ENCODE measurements around the gene TPSD1.
"Not testable (repeated sequence)": the region's sequence is repeated elsewhere in the genome, so short reads cannot be mapped to it uniquely, and the experiment has no call there.

The TPSD1 gene

GRCh38 chr16:1282324-1282973 lies 26.6 kb downstream of the TPSD1 start:
- no peak for DNase-seq (ENCODE audit: low spot score)

DNA sequence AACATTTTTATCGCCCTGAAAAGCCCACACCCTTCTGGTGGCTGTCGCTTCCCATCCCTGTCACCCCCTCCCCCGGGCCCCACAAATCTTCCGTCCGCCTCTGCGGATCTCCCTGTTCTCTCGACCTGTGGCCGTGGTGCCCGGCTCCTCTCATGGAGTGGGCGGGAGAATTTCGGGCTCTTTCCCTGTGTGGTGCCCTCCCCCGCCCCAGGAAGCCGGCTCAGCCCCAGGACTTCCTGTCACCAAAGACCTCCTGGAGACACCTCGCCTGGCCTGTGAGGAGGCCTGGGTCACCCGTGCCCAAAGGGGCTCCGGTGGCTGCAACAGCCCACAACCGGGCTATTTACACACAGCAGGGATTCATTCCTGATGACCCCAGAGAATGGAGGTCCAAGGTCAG lies 27.4 kb downstream of the TPSD1 start:
- no peak for DNase-seq (ENCODE audit: low spot score)

DNA sequence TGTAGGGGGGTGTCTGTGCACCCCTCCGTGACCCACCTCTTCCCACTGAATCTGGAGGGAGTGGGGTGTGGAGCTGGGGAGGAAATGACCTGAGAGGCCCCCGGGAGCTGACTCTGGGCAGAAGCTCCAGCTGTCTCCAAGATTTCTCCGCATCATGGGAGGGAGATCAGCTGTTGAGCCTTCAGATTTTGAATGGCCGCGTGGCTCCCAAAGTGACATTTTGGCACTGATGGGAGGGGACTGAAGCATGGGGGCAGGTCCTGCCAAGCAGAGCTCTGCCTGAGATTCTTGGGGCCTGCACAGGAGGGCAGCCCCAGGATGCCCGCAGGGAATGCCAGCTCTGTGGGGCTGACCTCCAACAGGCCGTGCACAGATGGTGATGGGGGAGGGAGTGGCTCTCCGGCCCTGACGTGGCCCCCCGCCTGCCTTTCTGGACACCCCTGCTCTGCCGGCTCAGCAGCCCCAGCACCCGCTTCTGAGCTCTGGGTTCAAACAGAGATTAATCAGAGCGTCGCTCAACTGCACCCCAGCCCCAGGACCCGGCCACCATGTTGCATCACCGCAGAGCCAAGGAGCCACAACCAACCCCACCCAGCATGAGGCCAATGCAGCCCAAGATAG lies 28.2 kb downstream of the TPSD1 start:
- DNase-seq (ENCODE audit: low spot score): no peak

- no peak for DNase-seq (ENCODE audit: low spot score)
Observed at GRCh38 chr16:1285669-1286512, 30.0 kb downstream of the TPSD1 start.

GRCh38 chr16:1286513-1287094 lies 30.7 kb downstream of the TPSD1 start:
- no peak for DNase-seq (ENCODE audit: low spot score)

GRCh38 chr16:1287982-1288670 lies 32.3 kb downstream of the TPSD1 start:
- no peak for DNase-seq (ENCODE audit: low spot score)

GRCh38 chr16:1288813-1289476 lies 33.1 kb downstream of the TPSD1 start:
- no peak for DNase-seq (ENCODE audit: low spot score)

- DNase-seq (ENCODE audit: low spot score): no peak
Observed at GRCh38 chr16:1289477-1289866, 33.6 kb downstream of the TPSD1 start.

- DNase-seq (ENCODE audit: low spot score): no peak
Observed at GRCh38 chr16:1290063-1290501, 34.2 kb downstream of the TPSD1 start.

- no peak for DNase-seq (ENCODE audit: low spot score)
Observed at GRCh38 chr16:1290860-1291575, 35.1 kb downstream of the TPSD1 start.

DNA sequence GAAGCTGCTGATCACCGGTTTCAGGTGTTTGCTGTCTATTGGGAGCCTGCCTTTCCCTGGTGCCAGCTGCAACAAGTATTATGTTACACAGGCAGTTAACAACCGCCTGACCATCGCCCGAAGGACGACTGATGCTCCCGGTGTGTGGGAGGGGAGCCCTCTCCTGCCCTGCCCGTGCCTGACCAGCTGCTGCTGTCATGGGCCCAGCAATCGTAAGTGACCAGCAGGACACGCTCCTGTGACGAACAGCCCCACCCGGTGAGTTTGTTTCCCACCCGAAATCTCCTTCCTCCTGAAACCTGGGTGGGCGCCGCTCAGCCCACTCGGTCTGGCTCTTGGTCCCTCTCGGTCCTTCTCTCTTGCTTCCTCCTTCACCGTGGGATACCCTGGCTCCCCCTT lies 35.7 kb downstream of the TPSD1 start:
- DNase-seq (ENCODE audit: low spot score): no peak

GRCh38 chr16:1292208-1292607 lies 36.3 kb downstream of the TPSD1 start:
- DNase-seq (ENCODE audit: low spot score): not testable (repeated sequence)

DNA sequence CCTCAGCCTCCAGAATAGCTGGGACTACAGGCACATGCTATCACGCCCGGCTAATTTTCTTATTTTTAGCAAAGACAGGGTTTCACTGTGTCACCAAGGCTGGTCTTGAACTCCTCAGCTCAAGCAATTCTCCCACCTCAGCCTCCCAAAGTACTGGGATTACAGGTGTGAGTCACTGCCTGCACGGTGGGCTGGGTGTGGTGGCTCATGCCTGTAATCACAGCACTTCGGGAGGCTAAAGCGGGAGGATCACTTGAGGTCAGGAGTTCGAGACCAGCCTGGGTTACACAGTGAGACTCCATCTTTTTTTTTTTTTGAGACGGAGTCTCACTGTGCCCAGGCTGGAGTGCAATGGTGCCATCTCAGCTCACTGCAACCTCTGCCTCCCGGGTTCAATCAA lies 36.9 kb downstream of the TPSD1 start:
- DNase-seq (ENCODE audit: low spot score): not testable (repeated sequence)

GRCh38 chr16:1293921-1294656 lies 38.2 kb downstream of the TPSD1 start:
- DNase-seq (ENCODE audit: low spot score): no peak

- no peak for DNase-seq (ENCODE audit: low spot score)
Observed at GRCh38 chr16:1295465-1295864, 39.6 kb downstream of the TPSD1 start.

DNA sequence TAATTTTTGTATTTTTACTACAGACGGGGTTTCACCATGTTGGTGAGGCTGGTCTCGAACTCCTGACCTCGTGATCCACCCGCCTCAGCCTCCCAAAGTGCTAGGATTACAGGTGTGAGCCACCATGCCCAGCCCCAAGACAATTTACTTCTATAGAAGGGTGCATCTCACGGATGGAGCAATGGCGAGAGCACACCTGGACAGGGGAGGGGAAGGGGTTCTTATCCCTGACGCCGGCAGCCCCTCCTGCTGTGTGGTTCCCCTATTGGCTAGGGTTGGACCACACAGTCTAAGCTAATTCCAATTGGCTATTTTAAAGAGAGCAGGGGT lies 40.8 kb downstream of the TPSD1 start:
- not testable (repeated sequence) for DNase-seq (ENCODE audit: low spot score)

DNA sequence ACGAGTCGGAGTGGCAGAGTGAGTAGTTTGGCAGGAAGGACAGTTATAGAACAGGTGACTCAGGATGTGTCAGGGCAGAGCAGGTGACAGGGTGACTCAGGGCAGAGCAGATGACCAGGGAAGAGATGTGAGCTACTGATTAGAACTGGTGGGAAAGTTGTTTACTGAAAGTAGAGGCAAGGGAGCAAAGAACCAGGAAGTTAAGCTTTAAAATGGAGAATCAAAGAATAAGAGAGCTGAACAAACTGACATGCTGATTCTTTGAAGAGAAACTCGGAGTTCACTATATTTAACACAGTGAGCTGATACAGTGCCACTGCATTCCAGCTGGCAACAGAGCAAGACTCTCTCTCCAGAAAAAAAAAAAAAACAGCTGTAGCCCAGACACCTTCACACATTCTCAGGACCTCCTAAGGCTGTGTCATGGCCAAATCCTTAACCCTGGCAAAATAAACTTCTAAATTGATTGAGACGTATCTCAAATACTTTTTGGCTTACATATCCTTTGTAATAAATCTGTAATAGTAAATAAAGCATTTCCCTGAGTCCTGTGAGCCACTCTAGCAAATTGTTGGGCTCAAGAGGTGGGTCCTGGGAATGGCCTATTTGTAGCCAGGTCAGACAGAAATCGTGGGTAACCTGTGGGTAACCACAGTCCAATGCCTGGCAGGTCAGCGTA lies 41.3 kb downstream of the TPSD1 start:
- no peak for DNase-seq (ENCODE audit: low spot score)

GRCh38 chr16:1298406-1298805 lies 42.5 kb downstream of the TPSD1 start:
- no peak for DNase-seq (ENCODE audit: low spot score)

DNA sequence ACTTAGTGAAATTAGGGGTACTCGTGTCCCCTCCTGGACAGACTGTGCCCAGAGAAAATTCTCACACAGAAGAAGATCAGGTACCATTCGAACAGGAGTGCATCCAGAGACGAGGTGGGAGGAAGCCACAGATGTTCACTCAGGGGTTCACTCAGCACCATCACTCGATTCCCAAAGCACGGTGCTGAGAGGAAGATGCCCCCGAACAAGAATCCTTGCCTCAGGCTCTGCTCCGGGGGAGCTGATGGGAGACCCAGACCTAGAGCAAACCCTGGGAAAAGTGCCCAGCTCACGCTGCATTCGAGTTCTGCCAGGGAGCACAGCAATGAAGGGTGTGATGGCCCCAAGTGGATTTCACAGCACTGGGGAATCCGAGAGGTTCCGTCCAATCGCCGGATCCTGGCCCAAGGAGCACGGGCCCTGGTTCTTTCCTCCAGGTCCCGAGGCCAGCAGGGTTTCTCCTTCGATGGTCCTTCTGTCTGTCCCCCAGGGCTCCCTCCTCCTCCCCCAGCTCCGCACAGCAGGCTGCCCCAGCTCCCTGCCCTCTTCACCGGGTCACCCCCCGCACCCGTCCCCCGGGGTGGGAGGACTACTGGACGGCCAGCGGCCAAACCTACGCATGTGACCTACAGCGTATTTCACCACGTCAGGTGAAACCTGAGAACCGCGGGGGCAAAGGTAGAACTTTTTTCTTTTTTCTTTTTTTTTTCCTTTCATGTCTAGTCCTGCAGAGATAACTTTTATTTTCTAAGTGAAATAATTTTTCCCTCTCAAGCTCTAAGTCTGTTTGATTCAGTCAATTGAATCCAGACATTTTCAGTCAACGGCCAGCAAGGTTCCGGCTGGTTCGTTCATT lies 43.4 kb downstream of the TPSD1 start:
- DNase-seq (ENCODE audit: low spot score): peak; percentile 84
